ENCODE measurements around the gene GDNF.

Gene GDNF

GRCh38 chr5:37846786-37847310 is 7.0 kb upstream of the GDNF start:
- DNase-seq (ENCODE audit: low spot score): no peak

- no peak for DNase-seq (ENCODE audit: low spot score)
Observed at GRCh38 chr5:37844009-37844408, 4.2 kb upstream of the GDNF start.

GRCh38 chr5:37842048-37842447 is 2.2 kb upstream of the GDNF start:
- DNase-seq (ENCODE audit: low spot score): no peak

GRCh38 chr5:37841203-37841602 is 1.4 kb upstream of the GDNF start:
- no peak for DNase-seq (ENCODE audit: low spot score)

- DNase-seq (ENCODE audit: low spot score): peak; percentile 29
Observed at GRCh38 chr5:37840053-37841034, 503 bp upstream of the GDNF start.

- DNase-seq (ENCODE audit: low spot score): no peak
Observed at GRCh38 chr5:37838933-37839341, 904 bp downstream of the GDNF start.

GRCh38 chr5:37838152-37838932 is 1.5 kb downstream of the GDNF start:
- peak; percentile 59 for DNase-seq (ENCODE audit: low spot score)

GRCh38 chr5:37837414-37838032 is 2.3 kb downstream of the GDNF start:
- DNase-seq (ENCODE audit: low spot score): peak; percentile 81

GRCh38 chr5:37836592-37837413 is 3.0 kb downstream of the GDNF start:
- DNase-seq (ENCODE audit: low spot score): no peak

- DNase-seq (ENCODE audit: low spot score): no peak
Observed at GRCh38 chr5:37836235-37836591, 3.6 kb downstream of the GDNF start.

- DNase-seq (ENCODE audit: low spot score): no peak
Observed at GRCh38 chr5:37835380-37835973, 4.4 kb downstream of the GDNF start.

- no peak for DNase-seq (ENCODE audit: low spot score)
Observed at GRCh38 chr5:37834542-37835379, 5.1 kb downstream of the GDNF start.

- DNase-seq (ENCODE audit: low spot score): no peak
Observed at GRCh38 chr5:37833990-37834389, 5.9 kb downstream of the GDNF start.

- DNase-seq (ENCODE audit: low spot score): no peak
Observed at GRCh38 chr5:37831821-37832534, 7.9 kb downstream of the GDNF start.

GRCh38 chr5:37830348-37830747 is 9.5 kb downstream of the GDNF start:
- DNase-seq (ENCODE audit: low spot score): no peak

GRCh38 chr5:37825334-37825915 is 14.4 kb downstream of the GDNF start:
- DNase-seq (ENCODE audit: low spot score): no peak

- DNase-seq (ENCODE audit: low spot score): no peak
Observed at GRCh38 chr5:37823433-37824152, 16.2 kb downstream of the GDNF start.

GRCh38 chr5:37816883-37817282 is 23.0 kb downstream of the GDNF start:
- DNase-seq (ENCODE audit: low spot score): peak; percentile 94

Measured in Ammon's horn (tissue), 1 donor.